ENCODE measurements around the gene CASP7. TPM values are rescaled to one million over a fixed set of nuclear protein-coding genes. Genes with fewer than 3 reads are reported as not detected.

The CASP7 gene
- total and polyA plus RNA-seq, 10 of the 15 experiments (the other 5 are each of a cell fraction or from before 2014, with no cell fraction given) = 23.7 to 34.4 (median 28.7) TPM

DNA sequence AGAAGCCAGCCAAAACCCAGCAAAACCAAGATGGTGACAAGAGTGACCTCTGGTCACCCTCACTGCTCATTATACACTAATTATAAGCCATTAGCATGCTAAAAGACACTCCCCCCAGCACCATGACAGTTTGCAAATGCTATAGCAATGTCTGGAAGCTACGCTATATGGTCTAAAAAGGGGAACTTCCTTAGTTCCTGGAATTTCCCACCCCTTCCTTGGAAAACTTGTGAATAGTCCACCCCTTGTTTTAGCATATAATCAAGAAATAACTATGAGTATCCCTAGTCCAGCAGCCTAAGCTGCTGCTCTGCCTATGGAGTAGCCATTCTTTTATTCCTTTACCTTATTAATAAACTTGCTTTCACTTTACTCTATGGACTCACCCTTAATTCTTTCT, 16.0 kb downstream of the CASP7 start:
- RAD21 ChIA-PET (ENCODE audit: unreplicated experiment) = no interaction called here
- TF ChIP-seq, protein P1, sequence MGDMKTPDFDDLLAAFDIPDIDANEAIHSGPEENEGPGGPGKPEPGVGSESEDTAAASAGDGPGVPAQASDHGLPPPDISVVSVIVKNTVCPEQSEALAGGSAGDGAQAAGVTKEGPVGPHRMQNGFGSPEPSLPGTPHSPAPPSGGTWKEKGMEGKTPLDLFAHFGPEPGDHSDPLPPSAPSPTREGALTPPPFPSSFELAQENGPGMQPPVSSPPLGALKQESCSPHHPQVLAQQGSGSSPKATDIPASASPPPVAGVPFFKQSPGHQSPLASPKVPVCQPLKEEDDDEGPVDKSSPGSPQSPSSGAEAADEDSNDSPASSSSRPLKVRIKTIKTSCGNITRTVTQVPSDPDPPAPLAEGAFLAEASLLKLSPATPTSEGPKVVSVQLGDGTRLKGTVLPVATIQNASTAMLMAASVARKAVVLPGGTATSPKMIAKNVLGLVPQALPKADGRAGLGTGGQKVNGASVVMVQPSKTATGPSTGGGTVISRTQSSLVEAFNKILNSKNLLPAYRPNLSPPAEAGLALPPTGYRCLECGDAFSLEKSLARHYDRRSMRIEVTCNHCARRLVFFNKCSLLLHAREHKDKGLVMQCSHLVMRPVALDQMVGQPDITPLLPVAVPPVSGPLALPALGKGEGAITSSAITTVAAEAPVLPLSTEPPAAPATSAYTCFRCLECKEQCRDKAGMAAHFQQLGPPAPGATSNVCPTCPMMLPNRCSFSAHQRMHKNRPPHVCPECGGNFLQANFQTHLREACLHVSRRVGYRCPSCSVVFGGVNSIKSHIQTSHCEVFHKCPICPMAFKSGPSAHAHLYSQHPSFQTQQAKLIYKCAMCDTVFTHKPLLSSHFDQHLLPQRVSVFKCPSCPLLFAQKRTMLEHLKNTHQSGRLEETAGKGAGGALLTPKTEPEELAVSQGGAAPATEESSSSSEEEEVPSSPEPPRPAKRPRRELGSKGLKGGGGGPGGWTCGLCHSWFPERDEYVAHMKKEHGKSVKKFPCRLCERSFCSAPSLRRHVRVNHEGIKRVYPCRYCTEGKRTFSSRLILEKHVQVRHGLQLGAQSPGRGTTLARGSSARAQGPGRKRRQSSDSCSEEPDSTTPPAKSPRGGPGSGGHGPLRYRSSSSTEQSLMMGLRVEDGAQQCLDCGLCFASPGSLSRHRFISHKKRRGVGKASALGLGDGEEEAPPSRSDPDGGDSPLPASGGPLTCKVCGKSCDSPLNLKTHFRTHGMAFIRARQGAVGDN (IDR thresholded peaks at IDR 0.05) = no peak
- TF ChIP-seq IRF4 (IDR thresholded peaks at IDR 0.05; ENCODE audit: low read depth, low read length) (no peak), GABPA (IDR thresholded peaks at IDR 0.05; ENCODE audit: low read depth) (no peak), HDAC2 (IDR thresholded peaks at IDR 0.05) (no peak)
- TF ChIP-seq, protein P2, sequence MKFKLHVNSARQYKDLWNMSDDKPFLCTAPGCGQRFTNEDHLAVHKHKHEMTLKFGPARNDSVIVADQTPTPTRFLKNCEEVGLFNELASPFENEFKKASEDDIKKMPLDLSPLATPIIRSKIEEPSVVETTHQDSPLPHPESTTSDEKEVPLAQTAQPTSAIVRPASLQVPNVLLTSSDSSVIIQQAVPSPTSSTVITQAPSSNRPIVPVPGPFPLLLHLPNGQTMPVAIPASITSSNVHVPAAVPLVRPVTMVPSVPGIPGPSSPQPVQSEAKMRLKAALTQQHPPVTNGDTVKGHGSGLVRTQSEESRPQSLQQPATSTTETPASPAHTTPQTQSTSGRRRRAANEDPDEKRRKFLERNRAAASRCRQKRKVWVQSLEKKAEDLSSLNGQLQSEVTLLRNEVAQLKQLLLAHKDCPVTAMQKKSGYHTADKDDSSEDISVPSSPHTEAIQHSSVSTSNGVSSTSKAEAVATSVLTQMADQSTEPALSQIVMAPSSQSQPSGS (IDR thresholded peaks at IDR 0.05; ENCODE audit: low read length) = no peak
- TF ChIP-seq, protein P3, sequence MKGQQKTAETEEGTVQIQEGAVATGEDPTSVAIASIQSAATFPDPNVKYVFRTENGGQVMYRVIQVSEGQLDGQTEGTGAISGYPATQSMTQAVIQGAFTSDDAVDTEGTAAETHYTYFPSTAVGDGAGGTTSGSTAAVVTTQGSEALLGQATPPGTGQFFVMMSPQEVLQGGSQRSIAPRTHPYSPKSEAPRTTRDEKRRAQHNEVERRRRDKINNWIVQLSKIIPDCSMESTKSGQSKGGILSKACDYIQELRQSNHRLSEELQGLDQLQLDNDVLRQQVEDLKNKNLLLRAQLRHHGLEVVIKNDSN (IDR thresholded peaks at IDR 0.05; ENCODE audit: borderline replicate concordance, extremely low read length, insufficient read depth, low read depth, low read length) = no peak
- TF ChIP-seq, protein P4, sequence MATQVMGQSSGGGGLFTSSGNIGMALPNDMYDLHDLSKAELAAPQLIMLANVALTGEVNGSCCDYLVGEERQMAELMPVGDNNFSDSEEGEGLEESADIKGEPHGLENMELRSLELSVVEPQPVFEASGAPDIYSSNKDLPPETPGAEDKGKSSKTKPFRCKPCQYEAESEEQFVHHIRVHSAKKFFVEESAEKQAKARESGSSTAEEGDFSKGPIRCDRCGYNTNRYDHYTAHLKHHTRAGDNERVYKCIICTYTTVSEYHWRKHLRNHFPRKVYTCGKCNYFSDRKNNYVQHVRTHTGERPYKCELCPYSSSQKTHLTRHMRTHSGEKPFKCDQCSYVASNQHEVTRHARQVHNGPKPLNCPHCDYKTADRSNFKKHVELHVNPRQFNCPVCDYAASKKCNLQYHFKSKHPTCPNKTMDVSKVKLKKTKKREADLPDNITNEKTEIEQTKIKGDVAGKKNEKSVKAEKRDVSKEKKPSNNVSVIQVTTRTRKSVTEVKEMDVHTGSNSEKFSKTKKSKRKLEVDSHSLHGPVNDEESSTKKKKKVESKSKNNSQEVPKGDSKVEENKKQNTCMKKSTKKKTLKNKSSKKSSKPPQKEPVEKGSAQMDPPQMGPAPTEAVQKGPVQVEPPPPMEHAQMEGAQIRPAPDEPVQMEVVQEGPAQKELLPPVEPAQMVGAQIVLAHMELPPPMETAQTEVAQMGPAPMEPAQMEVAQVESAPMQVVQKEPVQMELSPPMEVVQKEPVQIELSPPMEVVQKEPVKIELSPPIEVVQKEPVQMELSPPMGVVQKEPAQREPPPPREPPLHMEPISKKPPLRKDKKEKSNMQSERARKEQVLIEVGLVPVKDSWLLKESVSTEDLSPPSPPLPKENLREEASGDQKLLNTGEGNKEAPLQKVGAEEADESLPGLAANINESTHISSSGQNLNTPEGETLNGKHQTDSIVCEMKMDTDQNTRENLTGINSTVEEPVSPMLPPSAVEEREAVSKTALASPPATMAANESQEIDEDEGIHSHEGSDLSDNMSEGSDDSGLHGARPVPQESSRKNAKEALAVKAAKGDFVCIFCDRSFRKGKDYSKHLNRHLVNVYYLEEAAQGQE (IDR thresholded peaks at IDR 0.05; ENCODE audit: low read depth, low read length) = no peak
- TF ChIP-seq, protein P5, sequence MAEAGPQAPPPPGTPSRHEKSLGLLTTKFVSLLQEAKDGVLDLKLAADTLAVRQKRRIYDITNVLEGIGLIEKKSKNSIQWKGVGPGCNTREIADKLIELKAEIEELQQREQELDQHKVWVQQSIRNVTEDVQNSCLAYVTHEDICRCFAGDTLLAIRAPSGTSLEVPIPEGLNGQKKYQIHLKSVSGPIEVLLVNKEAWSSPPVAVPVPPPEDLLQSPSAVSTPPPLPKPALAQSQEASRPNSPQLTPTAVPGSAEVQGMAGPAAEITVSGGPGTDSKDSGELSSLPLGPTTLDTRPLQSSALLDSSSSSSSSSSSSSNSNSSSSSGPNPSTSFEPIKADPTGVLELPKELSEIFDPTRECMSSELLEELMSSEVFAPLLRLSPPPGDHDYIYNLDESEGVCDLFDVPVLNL (IDR thresholded peaks at IDR 0.05; ENCODE audit: low read depth, low read length) = no peak
- TF ChIP-seq, protein P6, sequence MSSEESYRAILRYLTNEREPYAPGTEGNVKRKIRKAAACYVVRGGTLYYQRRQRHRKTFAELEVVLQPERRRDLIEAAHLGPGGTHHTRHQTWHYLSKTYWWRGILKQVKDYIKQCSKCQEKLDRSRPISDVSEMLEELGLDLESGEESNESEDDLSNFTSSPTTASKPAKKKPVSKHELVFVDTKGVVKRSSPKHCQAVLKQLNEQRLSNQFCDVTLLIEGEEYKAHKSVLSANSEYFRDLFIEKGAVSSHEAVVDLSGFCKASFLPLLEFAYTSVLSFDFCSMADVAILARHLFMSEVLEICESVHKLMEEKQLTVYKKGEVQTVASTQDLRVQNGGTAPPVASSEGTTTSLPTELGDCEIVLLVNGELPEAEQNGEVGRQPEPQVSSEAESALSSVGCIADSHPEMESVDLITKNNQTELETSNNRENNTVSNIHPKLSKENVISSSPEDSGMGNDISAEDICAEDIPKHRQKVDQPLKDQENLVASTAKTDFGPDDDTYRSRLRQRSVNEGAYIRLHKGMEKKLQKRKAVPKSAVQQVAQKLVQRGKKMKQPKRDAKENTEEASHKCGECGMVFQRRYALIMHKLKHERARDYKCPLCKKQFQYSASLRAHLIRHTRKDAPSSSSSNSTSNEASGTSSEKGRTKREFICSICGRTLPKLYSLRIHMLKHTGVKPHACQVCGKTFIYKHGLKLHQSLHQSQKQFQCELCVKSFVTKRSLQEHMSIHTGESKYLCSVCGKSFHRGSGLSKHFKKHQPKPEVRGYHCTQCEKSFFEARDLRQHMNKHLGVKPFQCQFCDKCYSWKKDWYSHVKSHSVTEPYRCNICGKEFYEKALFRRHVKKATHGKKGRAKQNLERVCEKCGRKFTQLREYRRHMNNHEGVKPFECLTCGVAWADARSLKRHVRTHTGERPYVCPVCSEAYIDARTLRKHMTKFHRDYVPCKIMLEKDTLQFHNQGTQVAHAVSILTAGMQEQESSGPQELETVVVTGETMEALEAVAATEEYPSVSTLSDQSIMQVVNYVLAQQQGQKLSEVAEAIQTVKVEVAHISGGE (CRISPR knock-in tag; IDR thresholded peaks at IDR 0.05) = no peak

More for the DNA sequence above, 16.0 kb downstream of the CASP7 start:
- Histone ChIP-seq H4K20me1 (ENCODE audit: control insufficient read depth, insufficient read depth) (no peaks in the 10 kb centered on the region), H3K27me3 (replicated peaks in 1 of 2; ENCODE audit: control insufficient read depth in 2 of 2, insufficient read depth in 2 of 2, low read length in 1 of 2) (no peaks in the 10 kb centered on the region), H3K27ac (ENCODE audit: control insufficient read depth, insufficient read depth) (no peak overlapping the region), H3K9me3 (replicated peaks; ENCODE audit: control insufficient read depth, insufficient read depth, low read length) (peaks cover 29% of the 10 kb centered on the region), H3K36me3 (ENCODE audit: control insufficient read depth in 2 of 2, insufficient read depth in 2 of 2, low read length in 1 of 2) (peaks cover 13 to 15% of the 10 kb centered on the region in 2 experiments; a peak in 3 of 4 replicates), H3K79me2 (ENCODE audit: control insufficient read depth, insufficient read depth, low read length) (peaks cover 13% of the 10 kb centered on the region), H3K4me2 (ENCODE audit: control insufficient read depth, insufficient read depth) (no peak overlapping the region), H3K4me3 (no peak overlapping the region), H3K9ac (ENCODE audit: control insufficient read depth, insufficient read depth, low read length) (no peak overlapping the region), H2AFZ (ENCODE audit: control insufficient read depth, low read depth, low read length) (no peak overlapping the region), H3K4me1 (ENCODE audit: control insufficient read depth, insufficient read depth, low read length) (no peaks in the 10 kb centered on the region)
- POLR2A ChIA-PET = no interaction called here
- CTCF ChIA-PET = no interaction called here
- no peak for FAIRE-seq
- BruUV-seq (replicated peaks) = no TSS peak
- no peak for ATAC-seq
- DNase-seq (ENCODE audit: low read depth, low spot score) = no peak
- SMC1A ChIA-PET (ENCODE audit: uncharacterized antibody, unreplicated experiment) = no interaction called here
- intact Hi-C loops (cut with micrococcal nuclease; ENCODE audit: unreplicated experiment) (no loop called here), in situ Hi-C loops (cut with MboI) (loop anchor here (25.0 kb wide), 1 partner anchor 1117 kb away; the partner anchor contains the start of gene FHIP2A)
- WGBS (ENCODE audit: insufficient coverage, insufficient replicate concordance, low lambda C conversion rate, missing lambda C conversion rate) = 100% methylated on average over 1 of the region's 1 CpG
